Measurements from ENCODE around the gene EFCAB6. TPM values are rescaled to one million over a fixed set of nuclear protein-coding genes. Genes with fewer than 3 reads are reported as not detected.

EFCAB6 gene
- total and polyA plus RNA-seq, 2 of the 13 experiments (the other 11 are each of a cell fraction or from before 2014, with no cell fraction given), result not detected

DNA sequence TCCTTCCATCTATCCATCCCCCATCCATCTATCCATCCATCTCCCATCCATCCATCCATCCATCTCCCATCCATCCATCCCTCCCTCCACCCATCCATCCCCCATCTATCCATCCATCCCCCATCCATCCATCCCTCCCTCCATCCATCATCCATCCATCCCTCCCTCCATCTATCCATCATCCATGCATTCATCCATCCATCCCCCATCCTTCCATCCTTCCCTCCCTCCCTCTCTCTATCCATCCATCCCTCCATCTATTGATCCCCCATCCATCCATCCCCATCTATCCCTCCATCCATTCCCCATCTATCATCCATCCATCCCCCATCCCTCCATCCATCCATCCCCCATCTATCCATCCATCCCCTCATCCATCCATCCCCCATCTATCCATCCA, 303.6 kb downstream of the EFCAB6 start:
- no peak overlapping the region for H2AFZ ChIP-seq (ENCODE audit: low read length)
- H3K27ac ChIP-seq (ENCODE audit: extremely low read length, insufficient read depth, low read length), result no peak overlapping the region
- H4K20me1 ChIP-seq (ENCODE audit: insufficient read depth, low read length), result no peaks in the 10 kb centered on the region
- ChIA-PET CTCF (ENCODE audit: low intra/inter-chr PET ratio, low total read pairs) (no interaction called here), POLR2A (no interaction called here)
- TF ChIP-seq NFE2L2 (IDR thresholded peaks at IDR 0.05; ENCODE audit: low read length) (no peak), TIGD3 (CRISPR knock-in tag; IDR thresholded peaks at IDR 0.05; ENCODE audit: borderline replicate concordance) (no peak), KDM6A (CRISPR knock-in tag; IDR thresholded peaks at IDR 0.05; ENCODE audit: low read depth) (no peak), KLF15 (CRISPR knock-in tag; IDR thresholded peaks at IDR 0.05; ENCODE audit: borderline replicate concordance) (no peak), SP1 (IDR thresholded peaks at IDR 0.05) (no peak), SP1 (CRISPR knock-in tag; IDR thresholded peaks at IDR 0.05) (no peak), MED13 (CRISPR knock-in tag; IDR thresholded peaks at IDR 0.05) (no peak), SALL2 (CRISPR knock-in tag; IDR thresholded peaks at IDR 0.05) (no peak), DNMT1 (CRISPR knock-in tag; IDR thresholded peaks at IDR 0.05) (no peak), PLRG1 (conservative IDR thresholded peaks at IDR 0.05) (no peak), TOPORS (CRISPR knock-in tag; IDR thresholded peaks at IDR 0.05) (no peak), ZNF484 (CRISPR knock-in tag; IDR thresholded peaks at IDR 0.05; ENCODE audit: borderline replicate concordance, low read depth) (no peak), ZSCAN20 (CRISPR knock-in tag; IDR thresholded peaks at IDR 0.05; ENCODE audit: borderline replicate concordance) (no peak), FOXO1 (CRISPR knock-in tag; IDR thresholded peaks at IDR 0.05) (no peak), ONECUT2 (CRISPR knock-in tag; IDR thresholded peaks at IDR 0.05) (no peak), LCORL (IDR thresholded peaks at IDR 0.05) (no peak), LCORL (CRISPR knock-in tag; IDR thresholded peaks at IDR 0.05) (no peak), STAT5B (CRISPR knock-in tag; IDR thresholded peaks at IDR 0.05) (no peak), ZSCAN29 (CRISPR knock-in tag; conservative IDR thresholded peaks at IDR 0.05) (no peak), ZNF615 (CRISPR knock-in tag; IDR thresholded peaks at IDR 0.05; ENCODE audit: borderline replicate concordance) (no peak)
- TF ChIP-seq, protein P1, sequence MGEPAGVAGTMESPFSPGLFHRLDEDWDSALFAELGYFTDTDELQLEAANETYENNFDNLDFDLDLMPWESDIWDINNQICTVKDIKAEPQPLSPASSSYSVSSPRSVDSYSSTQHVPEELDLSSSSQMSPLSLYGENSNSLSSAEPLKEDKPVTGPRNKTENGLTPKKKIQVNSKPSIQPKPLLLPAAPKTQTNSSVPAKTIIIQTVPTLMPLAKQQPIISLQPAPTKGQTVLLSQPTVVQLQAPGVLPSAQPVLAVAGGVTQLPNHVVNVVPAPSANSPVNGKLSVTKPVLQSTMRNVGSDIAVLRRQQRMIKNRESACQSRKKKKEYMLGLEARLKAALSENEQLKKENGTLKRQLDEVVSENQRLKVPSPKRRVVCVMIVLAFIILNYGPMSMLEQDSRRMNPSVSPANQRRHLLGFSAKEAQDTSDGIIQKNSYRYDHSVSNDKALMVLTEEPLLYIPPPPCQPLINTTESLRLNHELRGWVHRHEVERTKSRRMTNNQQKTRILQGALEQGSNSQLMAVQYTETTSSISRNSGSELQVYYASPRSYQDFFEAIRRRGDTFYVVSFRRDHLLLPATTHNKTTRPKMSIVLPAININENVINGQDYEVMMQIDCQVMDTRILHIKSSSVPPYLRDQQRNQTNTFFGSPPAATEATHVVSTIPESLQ (CRISPR knock-in tag; conservative IDR thresholded peaks at IDR 0.05), result no peak
- H3K9ac ChIP-seq (ENCODE audit: insufficient read depth, low read depth, low read length), result no peak overlapping the region
- no peaks in the 10 kb centered on the region for H3K79me2 ChIP-seq (ENCODE audit: insufficient read depth, low read length)
- in situ Hi-C loops (cut with HindIII; ENCODE audit: extremely low pct_ligation_motif_present, low pct_unique_long_range_greater_than_20kb) (no loop called here), intact Hi-C loops (cut with micrococcal nuclease; ENCODE audit: unreplicated experiment) (no loop called here)
- H3K27me3 ChIP-seq (ENCODE audit: control insufficient read depth in 1 of 2, insufficient read depth in 2 of 2, low read length in 2 of 2), result peaks cover 0 to 1% of the 10 kb centered on the region in 2 experiments; a peak in 1 of 5 replicates
- H3K4me1 ChIP-seq (ENCODE audit: insufficient read depth, low read length), result no peaks in the 10 kb centered on the region
- no peaks in the 10 kb centered on the region for H3K9me3 ChIP-seq (ENCODE audit: low read length)
- no peaks in the 10 kb centered on the region for H3K36me3 ChIP-seq (replicated peaks in 1 of 2; ENCODE audit: control insufficient read depth in 1 of 2, insufficient read depth in 2 of 2, low read length in 2 of 2)
- ATAC-seq (no peak), FAIRE-seq (no peak), DNase-seq (ENCODE audit: low spot score) (no peak)
- H3K4me2 ChIP-seq (ENCODE audit: low read depth, low read length), result no peak overlapping the region
- H3K4me3 ChIP-seq (replicated peaks in 1 of 3; ENCODE audit: insufficient read depth in 1 of 3, low read depth in 2 of 3, low read length in 3 of 3), result no peak overlapping the region
- no TSS peak for BruUV-seq (replicated peaks)

Data from HepG2 (cell line).